ENCODE results near the gene TMEM151B.
A peak's percentile ranks its signal among the peaks of the same experiment; 100 is the strongest.

Gene TMEM151B

DNA sequence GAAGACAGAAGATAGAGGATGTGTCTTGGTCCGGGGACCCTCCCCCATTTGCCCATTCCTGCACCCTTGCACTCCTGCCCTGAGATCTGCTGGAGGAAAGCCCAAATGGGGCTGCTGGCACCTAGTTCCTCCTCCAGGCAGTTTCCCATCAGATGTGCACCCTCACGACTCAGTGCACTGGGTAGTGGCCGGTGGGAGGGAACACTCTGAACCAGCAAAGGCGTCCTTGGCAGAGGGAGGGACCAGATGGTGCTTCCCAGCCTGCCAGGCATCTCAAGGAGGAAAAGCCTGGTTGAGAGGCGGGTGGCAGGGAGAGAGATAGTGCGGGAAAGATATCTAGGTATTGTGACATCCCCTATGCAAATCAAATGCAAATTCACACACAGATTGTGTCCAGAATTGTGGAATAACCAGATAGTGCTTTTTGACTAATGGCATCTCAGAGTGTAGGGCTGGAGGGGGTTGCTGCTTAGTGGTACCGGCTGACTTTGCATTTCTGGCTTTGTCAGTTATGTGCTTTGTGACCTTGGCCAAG lies 19.5 kb downstream of the TMEM151B start:
- no peak overlapping the region for H3K4me3 ChIP-seq (ENCODE audit: low read depth, low read length)
- TF ChIP-seq, protein P1, sequence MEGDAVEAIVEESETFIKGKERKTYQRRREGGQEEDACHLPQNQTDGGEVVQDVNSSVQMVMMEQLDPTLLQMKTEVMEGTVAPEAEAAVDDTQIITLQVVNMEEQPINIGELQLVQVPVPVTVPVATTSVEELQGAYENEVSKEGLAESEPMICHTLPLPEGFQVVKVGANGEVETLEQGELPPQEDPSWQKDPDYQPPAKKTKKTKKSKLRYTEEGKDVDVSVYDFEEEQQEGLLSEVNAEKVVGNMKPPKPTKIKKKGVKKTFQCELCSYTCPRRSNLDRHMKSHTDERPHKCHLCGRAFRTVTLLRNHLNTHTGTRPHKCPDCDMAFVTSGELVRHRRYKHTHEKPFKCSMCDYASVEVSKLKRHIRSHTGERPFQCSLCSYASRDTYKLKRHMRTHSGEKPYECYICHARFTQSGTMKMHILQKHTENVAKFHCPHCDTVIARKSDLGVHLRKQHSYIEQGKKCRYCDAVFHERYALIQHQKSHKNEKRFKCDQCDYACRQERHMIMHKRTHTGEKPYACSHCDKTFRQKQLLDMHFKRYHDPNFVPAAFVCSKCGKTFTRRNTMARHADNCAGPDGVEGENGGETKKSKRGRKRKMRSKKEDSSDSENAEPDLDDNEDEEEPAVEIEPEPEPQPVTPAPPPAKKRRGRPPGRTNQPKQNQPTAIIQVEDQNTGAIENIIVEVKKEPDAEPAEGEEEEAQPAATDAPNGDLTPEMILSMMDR (IDR thresholded peaks at IDR 0.05; ENCODE audit: low read depth, low read length, missing control alignments): no peak
- no peak for DNase-seq (ENCODE audit: low read depth)
- in situ Hi-C loops (cut with HindIII; ENCODE audit: low sequenced_read_pairs): no loop called here

DNA sequence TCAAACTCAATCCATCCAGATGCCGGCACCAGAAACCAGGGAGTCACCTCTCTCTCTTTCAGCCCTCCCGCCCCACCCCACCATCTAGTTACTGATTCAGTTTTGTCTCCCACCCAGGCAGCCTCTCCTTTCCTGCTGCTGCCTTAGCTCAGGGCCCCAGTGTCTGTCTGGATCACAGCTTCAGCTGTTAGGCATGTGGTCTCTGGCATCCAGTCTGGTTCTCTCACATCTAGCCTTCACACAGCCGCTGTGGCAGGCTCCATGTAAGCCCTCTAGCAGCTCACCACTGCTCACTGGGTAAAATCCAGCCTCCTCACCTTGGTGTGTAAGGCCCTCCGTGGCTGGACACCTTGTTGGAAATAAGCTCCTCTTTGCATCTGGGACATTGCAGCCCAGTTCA lies 21.6 kb downstream of the TMEM151B start:
- no peak for DNase-seq (ENCODE audit: low read depth)
- TF ChIP-seq, protein P1 (IDR thresholded peaks at IDR 0.05; ENCODE audit: low read depth, low read length, missing control alignments): no peak
- in situ Hi-C loops (cut with HindIII; ENCODE audit: low sequenced_read_pairs): no loop called here
- no peak overlapping the region for H3K4me3 ChIP-seq (ENCODE audit: low read depth, low read length)

DNA sequence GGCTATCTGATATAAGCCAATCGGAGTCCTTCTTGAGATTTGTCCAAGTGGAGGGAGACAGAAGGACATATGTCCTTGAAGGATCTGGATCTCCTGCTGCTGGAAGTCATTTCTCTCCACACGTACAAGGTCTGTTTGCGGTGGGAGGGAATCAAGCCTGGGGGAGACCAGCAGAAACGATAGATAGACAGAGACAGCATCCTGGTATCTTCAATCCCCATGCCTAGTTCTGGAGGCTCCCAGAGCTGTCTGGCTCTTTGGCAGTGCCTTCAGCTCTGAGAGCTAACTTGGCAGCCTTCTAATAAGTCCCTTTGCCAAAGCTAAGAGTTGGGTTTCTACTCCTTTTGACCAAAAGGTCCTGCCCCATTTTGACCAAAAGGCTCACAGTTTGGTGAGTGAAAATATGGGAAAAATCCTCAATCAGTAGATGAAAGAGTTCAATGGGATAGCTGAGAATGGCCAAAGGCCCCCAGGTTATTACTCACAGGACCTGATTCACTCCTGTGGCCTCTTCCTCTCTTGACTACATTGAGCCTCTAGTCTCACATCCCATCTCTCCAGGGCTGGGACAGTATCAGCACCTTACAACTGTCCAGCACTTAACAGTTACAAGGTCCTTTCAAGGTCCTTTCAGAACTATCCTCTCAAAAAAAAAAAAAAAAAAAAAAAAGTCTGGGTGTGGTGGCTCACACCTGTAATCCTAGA lies 22.6 kb downstream of the TMEM151B start:
- TF ChIP-seq, protein P1 (IDR thresholded peaks at IDR 0.05; ENCODE audit: low read depth, low read length, missing control alignments): no peak
- in situ Hi-C loops (cut with HindIII; ENCODE audit: low sequenced_read_pairs): no loop called here
- no peak overlapping the region for H3K4me3 ChIP-seq (ENCODE audit: low read depth, low read length)
- DNase-seq (ENCODE audit: low read depth): no peak

DNA sequence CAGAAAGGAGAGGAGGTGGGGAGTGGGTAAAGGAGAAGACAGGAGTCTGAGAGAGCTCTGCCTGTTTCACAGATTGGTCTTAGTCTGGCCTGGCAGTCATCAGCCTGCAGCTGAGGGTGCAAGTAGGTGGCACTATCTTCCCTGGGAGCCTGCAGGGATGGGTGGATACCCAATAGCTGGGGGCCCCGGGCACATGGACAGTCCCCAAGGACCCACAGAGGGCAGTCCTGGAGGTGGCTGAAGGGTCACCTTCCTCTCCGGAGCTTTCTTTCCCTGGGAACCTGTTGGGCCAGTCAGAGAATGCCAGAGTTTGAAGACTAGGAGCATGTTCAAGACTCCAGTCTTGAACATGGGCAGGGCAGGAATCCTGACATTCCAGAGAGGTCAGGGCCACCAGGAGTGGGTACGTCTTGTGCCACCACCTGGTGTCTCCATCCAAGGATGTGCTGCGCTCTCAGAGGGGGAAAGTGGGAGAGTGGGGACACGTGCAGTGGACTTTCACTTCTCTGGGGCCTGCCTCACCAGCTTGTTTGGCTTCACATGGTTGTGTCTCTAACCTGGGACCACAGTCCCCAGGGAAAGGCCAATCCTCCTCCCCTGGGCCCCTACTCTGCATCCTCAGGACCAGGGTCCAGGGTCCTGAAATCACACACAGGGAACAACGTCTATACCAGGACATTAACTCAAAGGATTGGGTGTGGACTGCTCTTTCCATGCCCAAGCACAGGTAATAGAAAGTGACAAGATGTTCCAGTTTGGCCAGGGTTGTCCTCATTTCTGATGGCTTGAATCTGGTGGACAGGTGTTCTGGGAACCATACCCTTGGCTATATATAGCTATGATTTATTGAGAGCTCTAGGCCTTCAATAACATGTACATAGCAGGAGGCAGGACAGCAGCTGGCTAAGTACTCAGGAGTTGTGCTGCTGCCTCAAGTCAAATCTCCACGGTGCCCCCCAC lies 24.9 kb downstream of the TMEM151B start:
- TF ChIP-seq, protein P1 (IDR thresholded peaks at IDR 0.05; ENCODE audit: low read depth, low read length, missing control alignments): no peak
- H3K4me3 ChIP-seq (ENCODE audit: low read depth, low read length): no peak overlapping the region
- no peak for DNase-seq (ENCODE audit: low read depth)
- in situ Hi-C loops (cut with HindIII; ENCODE audit: low sequenced_read_pairs): no loop called here

DNA sequence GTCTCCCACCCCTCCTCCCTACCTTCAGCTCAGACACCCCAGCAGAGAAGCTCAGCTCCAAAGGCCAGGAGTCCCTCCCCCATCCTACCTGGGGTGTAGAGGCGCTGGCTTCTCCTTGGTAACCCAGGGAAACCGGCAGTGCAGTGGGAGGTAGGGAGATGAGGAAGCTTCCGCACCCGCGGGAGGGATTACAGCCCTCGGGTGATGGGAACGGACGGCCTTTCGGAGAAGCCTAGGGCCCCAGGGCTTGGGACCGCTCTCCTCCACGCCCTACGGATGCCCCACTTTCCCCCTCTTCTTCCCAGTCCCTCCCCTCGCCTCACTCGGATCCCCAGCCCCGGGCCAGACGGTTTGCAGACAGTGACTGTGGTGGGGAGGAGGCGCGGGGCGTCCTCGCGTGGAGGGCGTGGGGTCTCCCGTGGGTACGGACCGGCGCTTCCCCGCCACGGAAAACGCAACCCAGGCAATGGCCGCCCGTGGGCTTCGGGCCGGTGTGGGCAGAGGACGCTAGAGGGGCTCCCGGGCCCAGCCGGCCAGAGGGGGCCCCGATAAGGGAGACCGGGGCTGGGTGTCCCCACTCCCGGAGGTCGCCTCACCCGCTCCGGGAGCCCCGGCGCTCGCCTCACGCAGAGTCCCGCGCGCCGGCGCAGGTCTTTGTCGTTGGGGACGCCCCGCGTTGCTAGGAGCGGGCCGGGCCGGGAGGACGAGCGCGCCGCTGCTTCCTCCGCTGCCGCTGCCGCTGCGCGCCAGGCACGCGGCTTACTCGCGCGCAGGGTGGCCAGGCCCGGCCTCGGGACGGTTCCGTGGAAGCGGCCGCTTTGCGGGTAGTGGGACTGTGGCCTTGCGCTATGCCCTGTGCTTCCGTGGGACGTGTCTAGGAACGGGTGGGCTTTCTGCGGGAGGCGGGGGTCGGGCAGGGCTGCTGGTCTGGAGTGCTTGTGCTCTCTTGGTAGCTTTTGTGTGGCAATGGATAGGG lies 27.1 kb downstream of the TMEM151B start:
- in situ Hi-C loops (cut with HindIII; ENCODE audit: low sequenced_read_pairs): no loop called here
- DNase-seq (ENCODE audit: low read depth): no peak
- TF ChIP-seq, protein P1 (IDR thresholded peaks at IDR 0.05; ENCODE audit: low read depth, low read length, missing control alignments): no peak
- peak overlapping the region; percentile 38 for H3K4me3 ChIP-seq (ENCODE audit: low read depth, low read length)
